GM18870 (cell line): ENCODE data around the gene PLXNA4.

ENCODE experiments used
- ATAC-seq: cut with Tn5 transposase; IDR thresholded peaks from one replicate; pipeline ENCODE4 v1.9.1; 2021; ENCODE audit warnings: moderate library complexity; ENCODE audit not compliant: unreplicated experiment

The PLXNA4 gene

GRCh38 chr7:132446260-132446659, 130.0 kb downstream of the PLXNA4 start:
- ATAC-seq, result no peak

GRCh38 chr7:132443761-132444520, 132.3 kb downstream of the PLXNA4 start:
- ATAC-seq, result no peak

GRCh38 chr7:132441935-132442334, 134.3 kb downstream of the PLXNA4 start:
- no peak for ATAC-seq

- ATAC-seq, result no peak
Measured at GRCh38 chr7:132440151-132440550, 136.1 kb downstream of the PLXNA4 start.

- ATAC-seq, result no peak
Measured at GRCh38 chr7:132438926-132439325, 137.3 kb downstream of the PLXNA4 start.

GRCh38 chr7:132437730-132438129, 138.5 kb downstream of the PLXNA4 start:
- no peak for ATAC-seq

GRCh38 chr7:132436121-132436520, 140.1 kb downstream of the PLXNA4 start:
- no peak for ATAC-seq

GRCh38 chr7:132435016-132435990, 141.0 kb downstream of the PLXNA4 start:
- ATAC-seq, result no peak

- no peak for ATAC-seq
Measured at GRCh38 chr7:132434041-132434440, 142.2 kb downstream of the PLXNA4 start.

GRCh38 chr7:132433301-132433700, 143.0 kb downstream of the PLXNA4 start:
- no peak for ATAC-seq

- no peak for ATAC-seq
Measured at GRCh38 chr7:132430861-132431822, 145.1 kb downstream of the PLXNA4 start.

GRCh38 chr7:132430041-132430855, 146.0 kb downstream of the PLXNA4 start:
- ATAC-seq, result no peak

GRCh38 chr7:132429181-132429580, 147.1 kb downstream of the PLXNA4 start:
- ATAC-seq, result no peak

- ATAC-seq, result no peak
Measured at GRCh38 chr7:132428247-132428919, 147.9 kb downstream of the PLXNA4 start.

- no peak for ATAC-seq
Measured at GRCh38 chr7:132425942-132426341, 150.3 kb downstream of the PLXNA4 start.

GRCh38 chr7:132424821-132425724, 151.2 kb downstream of the PLXNA4 start:
- ATAC-seq, result no peak

- no peak for ATAC-seq
Measured at GRCh38 chr7:132424277-132424676, 152.0 kb downstream of the PLXNA4 start.

GRCh38 chr7:132423594-132424200, 152.6 kb downstream of the PLXNA4 start:
- no peak for ATAC-seq
